Body of pancreas (tissue), 4 donors: Measurements from ENCODE around the gene EMSY. TPM values are rescaled to one million over a fixed set of nuclear protein-coding genes. Genes with fewer than 3 reads are reported as not detected.
"Not testable (repeated sequence)": the region's sequence is repeated elsewhere in the genome, so short reads cannot be mapped to it uniquely, and the experiment has no call there.

Source experiments
- ATAC-seq: fragments of 150-250 bp; one replicate; pipeline ENCODE4 v1.9.1; 2016
- DNase-seq, 4 donors: peaks; one replicate each; pipeline ENCODE4 v3.0.0-alpha.2; 2019
- H3K27ac ChIP-seq, 4 donors: fragments of 200-600 bp; sonication (generic); 1 replicate in 3 of 4; 2 replicates in 1 of 4; pipeline versions ENCODE4 v1.5.1 to v1.6.1; 2016 to 2019; ENCODE audit warnings: mild to moderate bottlenecking in 1 of 4, mixed read lengths in 1 of 4, moderate library complexity in 1 of 4
- H3K27me3 ChIP-seq, 2 donors: fragments of 200-600 bp; sonication (generic); one replicate each; pipeline ENCODE4 v1.6.0; 2016; ENCODE audit warnings: mild to moderate bottlenecking in 1 of 2
- H3K36me3 ChIP-seq, 2 donors: fragments of 200-600 bp; sonication (generic); replicated peaks in 1 of 2; 2 replicates each; pipeline ENCODE4 v1.5.1; 2016; ENCODE audit warnings: low read depth in 2 of 2; ENCODE audit not compliant: insufficient read depth in 1 of 2
- H3K4me1 ChIP-seq: fragments of 200-600 bp; sonication (generic); one replicate; pipeline ENCODE4 v1.6.0; 2016
- H3K4me3 ChIP-seq, 2 donors: fragments of 200-600 bp; sonication (generic); 1 replicate in 1 of 2; 2 replicates in 1 of 2; pipeline ENCODE4 v1.5.1; 2016 to 2019
- H3K9me3 ChIP-seq, 3 donors: fragments of 200-600 bp; sonication (generic); 1 replicate in 2 of 3; 2 replicates in 1 of 3; pipeline ENCODE4 v1.5.1; 2016
- CTCF ChIP-seq, 7 experiments: fragments of 450-650 bp in 4 of 7; fragments of 200-600 bp in 3 of 7; sonication (generic) in 3 of 7; IDR thresholded peaks; one replicate each; pipeline ENCODE4 v1.5.1; 2016 to 2019; ENCODE audit warnings: antibody characterized with exemption in 7 of 7
- POLR2A ChIP-seq, 3 donors: fragments of 450-650 bp; IDR thresholded peaks; one replicate each; pipeline ENCODE4 v1.6.1; 2016; ENCODE audit warnings: antibody characterized with exemption in 3 of 3, mild to moderate bottlenecking in 2 of 3
- WGBS, 2 donors: methylation state at CpG; one replicate each; pipeline ENCODE4 v1.1.5; 2017; 5-methylcytosine and 5-hydroxymethylcytosine counted together
- intact Hi-C: fragments of 100-400 bp; cut with DNase I; formaldehyde crosslinking; loops from one replicate; pipeline ENCODE4 v1.15.1; 2023
- total RNA-seq, 2 donors: library from RNA; depleted of rRNA; stranded (reverse); fragments of >200 nt; gene quantifications; one replicate each; pipeline ENCODE4 v1.1.0, GENCODE V29; 2016

Gene EMSY
- total RNA-seq, 2 donors from 2014 or later = 13.5 to 30.3 TPM

GRCh38 chr11:76566811-76567210, 122.0 kb downstream of the EMSY start:
- Histone ChIP-seq H3K27ac (no peak overlapping the region), H3K36me3 (no peaks in the 10 kb centered on the region), H3K4me3 (no peak overlapping the region), H3K4me1 (no peaks in the 10 kb centered on the region), H3K27me3 (no peaks in the 10 kb centered on the region), H3K9me3 (no peaks in the 10 kb centered on the region)
- intact Hi-C loops = no loop called here
- WGBS, 2 donors = 0 to 26% methylated on average over 1 of the region's 1 CpG
- DNase-seq (no peak), ATAC-seq (no peak)
- no peak for TF ChIP-seq CTCF (IDR thresholded peaks at IDR 0.05)
- no peak for TF ChIP-seq POLR2A (IDR thresholded peaks at IDR 0.05)

- WGBS, 2 donors = 84 to 96% methylated on average over 3 of the region's 3 CpGs
- H3K36me3 ChIP-seq = no peaks in the 10 kb centered on the region
- H3K4me1 ChIP-seq = no peaks in the 10 kb centered on the region
- H3K27me3 ChIP-seq = no peaks in the 10 kb centered on the region
- H3K9me3 ChIP-seq = no peaks in the 10 kb centered on the region
- DNase-seq (no peak), ATAC-seq (no peak)
- no peak overlapping the region for H3K27ac ChIP-seq
- TF ChIP-seq POLR2A (IDR thresholded peaks at IDR 0.05) (no peak), CTCF (IDR thresholded peaks at IDR 0.05) (no peak)
- H3K4me3 ChIP-seq = no peak overlapping the region
- intact Hi-C loops = no loop called here
Observed at GRCh38 chr11:76567261-76567660, 122.4 kb downstream of the EMSY start.

GRCh38 chr11:76568139-76568538, 123.3 kb downstream of the EMSY start:
- ATAC-seq (no peak), DNase-seq (no peak)
- intact Hi-C loops = no loop called here
- WGBS, 2 donors = 57 to 64% methylated on average over 4 of the region's 4 CpGs
- Histone ChIP-seq H3K4me1 (no peaks in the 10 kb centered on the region), H3K9me3 (no peaks in the 10 kb centered on the region), H3K27me3 (no peaks in the 10 kb centered on the region), H3K4me3 (no peak overlapping the region), H3K36me3 (no peaks in the 10 kb centered on the region), H3K27ac (no peak overlapping the region)
- TF ChIP-seq POLR2A (IDR thresholded peaks at IDR 0.05) (no peak), CTCF (IDR thresholded peaks at IDR 0.05) (no peak)

GRCh38 chr11:76568621-76569020, 123.8 kb downstream of the EMSY start:
- no peak for TF ChIP-seq CTCF (IDR thresholded peaks at IDR 0.05)
- no peak for TF ChIP-seq POLR2A (IDR thresholded peaks at IDR 0.05)
- no peaks in the 10 kb centered on the region for H3K4me1 ChIP-seq
- DNase-seq (no peak), ATAC-seq (no peak)
- intact Hi-C loops = no loop called here
- whole genome bisulfite sequencing, 2 donors = 22 to 50% methylated on average over 1 of the region's 1 CpG
- H3K36me3 ChIP-seq = no peaks in the 10 kb centered on the region
- no peak overlapping the region for H3K4me3 ChIP-seq
- no peaks in the 10 kb centered on the region for H3K9me3 ChIP-seq
- H3K27ac ChIP-seq = no peak overlapping the region
- no peaks in the 10 kb centered on the region for H3K27me3 ChIP-seq

- H3K9me3 ChIP-seq, H3K36me3 ChIP-seq, H3K4me3 ChIP-seq, DNase-seq, H3K4me1 ChIP-seq, H3K27ac ChIP-seq, H3K27me3 ChIP-seq, ATAC-seq, intact Hi-C loops: not testable (repeated sequence)
- WGBS, 2 donors = 80 to 85% methylated on average over 12 of the region's 12 CpGs
Observed at GRCh38 chr11:76572181-76572875, 127.5 kb downstream of the EMSY start.
